Activated CD8-positive, alpha-beta T cell treated with anti-CD3 and anti-CD28 coated beads for 36 hours (primary cell): ENCODE measurements around the gene NEB. TPM values are rescaled to one million over a fixed set of nuclear protein-coding genes. Genes with fewer than 3 reads are reported as not detected.

ENCODE experiments used
- ATAC-seq: fragments of 200-7000 bp; cut with Tn5 transposase; one replicate; pipeline ENCODE4 v1.10.0; 2021; ENCODE audit warnings: mild to moderate bottlenecking, moderate library complexity
- CTCF ChIA-PET: fragments of 350-600 bp; sonication (Branson Sonifier 250); formaldehyde crosslinking; loops from one replicate; lab custom pipeline; 2021; ENCODE audit warnings: antibody characterized with exemption; lab: Charles Lee
- POLR2A ChIA-PET: fragments of 350-600 bp; sonication (Branson Sonifier 250); formaldehyde crosslinking; loops from one replicate; lab custom pipeline; 2021; ENCODE audit warnings: antibody characterized with exemption; lab: Charles Lee
- DNase-seq: peaks from one replicate; pipeline ENCODE4 v3.0.0-alpha.2; 2020
- H3K27ac Mint-ChIP-seq: one replicate; pipeline ENCODE4 v1.8.0; 2021; ENCODE audit warnings: mild to moderate bottlenecking, mixed read lengths
- H3K27me3 Mint-ChIP-seq: one replicate; pipeline ENCODE4 v1.8.0; 2021; ENCODE audit warnings: mixed read lengths
- H3K36me3 Mint-ChIP-seq: one replicate; pipeline ENCODE4 v1.8.0; 2021; ENCODE audit warnings: low read depth, mixed read lengths
- H3K4me1 Mint-ChIP-seq: one replicate; pipeline ENCODE4 v1.8.0; 2021; ENCODE audit warnings: low read depth, mixed read lengths
- H3K4me3 Mint-ChIP-seq: one replicate; pipeline ENCODE4 v1.8.0; 2021; ENCODE audit warnings: mild to moderate bottlenecking, moderate library complexity, mixed read lengths
- H3K9me3 Mint-ChIP-seq: one replicate; pipeline ENCODE4 v1.8.0; 2021; ENCODE audit warnings: mixed read lengths
- CTCF ChIP-seq: fragments of 200-600 bp; IDR thresholded peaks from one replicate; pipeline ENCODE4 v1.8.0; 2022; ENCODE audit warnings: antibody characterized with exemption, mild to moderate bottlenecking
- intact Hi-C: fragments of 100-400 bp; cut with micrococcal nuclease; formaldehyde crosslinking; loops from one replicate; pipeline ENCODE4 v1.10.0; 2022
- total RNA-seq, 2 experiments: library from RNA; stranded (reverse); gene quantifications; one replicate each; pipeline ENCODE4 v1.2.3, GENCODE V29; 2021

The NEB gene
- total RNA-seq, 2 experiments from 2014 or later, result 0.18 to 0.34 TPM

GRCh38 chr2:151638990-151639389 lies 95.3 kb downstream of the NEB start:
- CTCF ChIA-PET, result no interaction called here

DNA sequence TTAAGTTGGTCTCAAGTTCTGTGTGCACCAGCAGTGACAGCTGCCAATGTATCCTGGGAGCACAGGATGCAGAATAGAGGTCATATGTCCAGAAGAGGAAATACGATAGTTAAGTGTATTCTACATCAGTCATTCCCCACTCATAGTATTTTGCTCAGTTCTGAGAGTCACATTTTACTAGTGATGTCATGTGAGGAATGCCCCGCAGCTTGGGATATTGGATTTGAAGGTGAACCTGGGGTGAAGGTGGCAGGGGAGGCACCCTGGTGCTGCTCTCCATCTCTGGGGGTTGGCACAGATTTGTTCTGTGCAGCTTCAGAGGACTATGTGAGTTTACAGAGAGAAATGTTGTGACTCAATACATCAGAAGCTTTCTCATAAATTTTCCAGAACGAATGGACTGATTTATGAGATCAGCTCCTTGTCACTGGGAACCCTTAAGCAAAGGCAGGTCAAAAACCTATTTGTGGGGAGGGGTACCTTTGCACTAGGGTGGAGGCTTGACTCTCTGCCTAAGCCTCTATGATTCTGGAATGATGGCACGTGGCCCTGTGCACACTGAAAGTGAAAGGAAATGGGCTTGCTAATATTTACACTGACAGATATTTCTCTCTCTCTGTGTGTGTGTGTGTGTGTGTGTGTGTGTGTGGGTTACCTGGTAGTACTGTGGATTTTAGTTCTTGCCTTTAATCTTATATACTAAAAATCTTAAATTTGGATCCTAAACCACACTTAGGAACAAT lies 95.9 kb downstream of the NEB start:
- ChIA-PET CTCF (interaction anchor here (1.7 kb wide), 1 partner anchor 11 kb away, joined by 5 read pairs; no protein-coding TSS in a partner anchor), POLR2A (interaction anchor here (0.8 kb wide), 1 partner anchor 190 kb away, joined by 3 read pairs; the partner anchor contains the start of gene ARL5A)
- Mint-ChIP-seq H3K9me3 (no peaks in the 10 kb centered on the region), H3K27ac (peak overlapping the region; percentile 87), H3K27me3 (no peaks in the 10 kb centered on the region), H3K36me3 (peaks cover 5% of the 10 kb centered on the region), H3K4me3 (peak overlapping the region; percentile 56), H3K4me1 (peaks cover 28% of the 10 kb centered on the region)
- intact Hi-C loops, result no loop called here
- DNase-seq (peak; percentile 41), ATAC-seq (peak; percentile 20)
- no peak for TF ChIP-seq CTCF

More at GRCh38 chr2:151638990-151639389, 95.3 kb downstream of the NEB start:
- Mint-ChIP-seq H3K27ac (peak overlapping the region; percentile 67), H3K4me1 (peaks cover 28% of the 10 kb centered on the region), H3K36me3 (peaks cover 5% of the 10 kb centered on the region), H3K9me3 (no peaks in the 10 kb centered on the region), H3K4me3 (no peak overlapping the region), H3K27me3 (no peaks in the 10 kb centered on the region)
- intact Hi-C loops, result no loop called here
- DNase-seq (no peak), ATAC-seq (no peak)
- POLR2A ChIA-PET, result no interaction called here
- no peak for TF ChIP-seq CTCF

GRCh38 chr2:151637271-151637781 lies 97.0 kb downstream of the NEB start:
- Mint-ChIP-seq H3K4me1 (peaks cover 28% of the 10 kb centered on the region), H3K4me3 (peak overlapping the region; percentile 56), H3K36me3 (peaks cover 5% of the 10 kb centered on the region), H3K27me3 (no peaks in the 10 kb centered on the region), H3K9me3 (no peaks in the 10 kb centered on the region), H3K27ac (peak overlapping the region; percentile 87)
- POLR2A ChIA-PET, result interaction anchor here (0.6 to 1.1 kb wide), 3 partner anchors 190 to 1203 kb away, joined by 3 read pairs; partner anchors contain the start of gene ARL5A
- TF ChIP-seq CTCF, result no peak
- intact Hi-C loops, result no loop called here
- peak; percentile 85 for DNase-seq
- peak; percentile 98 for ATAC-seq
- CTCF ChIA-PET, result interaction anchor here (1.0 to 1.7 kb wide), 2 partner anchors 9 to 10 kb away, joined by 3 to 5 read pairs; no protein-coding TSS in a partner anchor

GRCh38 chr2:151634736-151635467 lies 99.4 kb downstream of the NEB start:
- Mint-ChIP-seq H3K27ac (no peak overlapping the region), H3K4me3 (no peak overlapping the region), H3K27me3 (no peaks in the 10 kb centered on the region), H3K36me3 (peaks cover 5% of the 10 kb centered on the region), H3K9me3 (no peaks in the 10 kb centered on the region), H3K4me1 (peaks cover 28% of the 10 kb centered on the region)
- ChIA-PET POLR2A (no interaction called here), CTCF (interaction anchor here (1.2 kb wide), 1 partner anchor 14 kb away, joined by 3 read pairs; no protein-coding TSS in a partner anchor)
- no peak for TF ChIP-seq CTCF
- intact Hi-C loops, result no loop called here
- no peak for ATAC-seq
- no peak for DNase-seq
